Stimulated activated memory B cell treated with anti-CD40 and anti-IgM and Interleukin-4, amounts not matched to agents 10 μg/mL and 1 μg/mL and 100 μg/mL, for 72 hours (primary cell): ENCODE results near the gene GRIN2A.

Source experiments
- ATAC-seq: fragments of 150-1000 bp; cut with Tn5 transposase; 2 replicates; pipeline ENCODE4 v1.10.0; 2021
- H3K27ac Mint-ChIP-seq: one replicate; pipeline ENCODE4 v1.8.0; 2022; ENCODE audit warnings: mild to moderate bottlenecking, mixed read lengths
- H3K27me3 Mint-ChIP-seq: one replicate; pipeline ENCODE4 v1.8.0; 2022; ENCODE audit warnings: mixed read lengths
- H3K36me3 Mint-ChIP-seq: one replicate; pipeline ENCODE4 v1.8.0; 2022; ENCODE audit warnings: mixed read lengths
- H3K4me1 Mint-ChIP-seq: one replicate; pipeline ENCODE4 v1.8.0; 2022; ENCODE audit warnings: mixed read lengths
- H3K4me3 Mint-ChIP-seq: one replicate; pipeline ENCODE4 v1.8.0; 2022; ENCODE audit warnings: mild to moderate bottlenecking, moderate library complexity, mixed read lengths
- H3K9me3 Mint-ChIP-seq: one replicate; pipeline ENCODE4 v1.8.0; 2022; ENCODE audit warnings: mixed read lengths

The GRIN2A gene

GRCh38 chr16:10067406-10067805 is 114.8 kb downstream of the GRIN2A start:
- ATAC-seq = no peak

DNA sequence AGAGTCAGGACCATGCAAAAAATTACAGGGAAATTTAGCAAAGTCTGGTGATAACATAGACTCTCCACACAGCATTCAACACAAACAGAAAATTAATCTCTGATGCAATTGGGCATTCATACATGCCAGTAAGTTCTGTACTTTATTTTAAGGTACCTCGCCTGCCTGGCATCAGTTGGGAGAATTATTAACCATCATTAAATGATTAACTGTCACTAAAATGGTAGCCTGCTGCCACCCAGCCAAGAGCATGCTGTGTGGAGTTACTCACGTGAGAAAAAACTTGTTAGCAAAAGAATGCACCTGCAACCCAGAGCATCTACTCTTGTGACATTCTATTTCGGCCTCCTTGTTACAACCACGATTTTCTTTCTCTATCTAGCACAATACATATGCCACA is 117.2 kb downstream of the GRIN2A start:
- no peaks in the 10 kb centered on the region for H3K4me1 Mint-ChIP-seq
- H3K36me3 Mint-ChIP-seq = no peaks in the 10 kb centered on the region
- no peak overlapping the region for H3K27ac Mint-ChIP-seq
- no peak overlapping the region for H3K4me3 Mint-ChIP-seq
- no peak for ATAC-seq
- H3K9me3 Mint-ChIP-seq = no peaks in the 10 kb centered on the region
- peaks cover 25% of the 10 kb centered on the region for H3K27me3 Mint-ChIP-seq

More at GRCh38 chr16:10067406-10067805, 114.8 kb downstream of the GRIN2A start:
- H3K4me3 Mint-ChIP-seq = no peak overlapping the region
- H3K36me3 Mint-ChIP-seq = no peaks in the 10 kb centered on the region
- no peaks in the 10 kb centered on the region for H3K9me3 Mint-ChIP-seq
- H3K27me3 Mint-ChIP-seq = peaks cover 37% of the 10 kb centered on the region
- no peaks in the 10 kb centered on the region for H3K4me1 Mint-ChIP-seq
- no peak overlapping the region for H3K27ac Mint-ChIP-seq

GRCh38 chr16:10048850-10049249 is 133.4 kb downstream of the GRIN2A start:
- H3K4me3 Mint-ChIP-seq = no peak overlapping the region
- no peaks in the 10 kb centered on the region for H3K4me1 Mint-ChIP-seq
- no peak for ATAC-seq

DNA sequence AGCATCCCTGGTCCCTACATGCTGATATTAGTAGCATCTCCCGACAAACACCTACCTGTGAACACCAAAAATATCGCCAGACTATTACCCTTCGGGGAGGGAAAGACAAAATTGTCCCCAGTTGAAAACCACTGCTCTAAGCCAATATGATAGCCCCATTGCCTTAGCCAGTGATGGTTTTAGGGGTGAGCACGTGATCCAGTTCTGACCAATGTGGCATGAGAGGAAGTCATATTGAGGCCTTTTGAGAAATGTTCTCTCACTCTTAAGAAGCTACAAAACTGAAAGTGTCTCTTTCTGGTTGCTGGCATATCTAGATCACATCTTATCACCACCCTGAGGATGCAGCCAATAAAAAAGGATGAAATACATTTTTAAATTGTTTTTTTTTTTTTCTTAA is 136.3 kb downstream of the GRIN2A start:
- peaks cover 3% of the 10 kb centered on the region for H3K9me3 Mint-ChIP-seq

More at GRCh38 chr16:10048850-10049249, 133.4 kb downstream of the GRIN2A start:
- no peaks in the 10 kb centered on the region for H3K36me3 Mint-ChIP-seq
- peaks cover 40% of the 10 kb centered on the region for H3K27me3 Mint-ChIP-seq
- H3K9me3 Mint-ChIP-seq = peaks cover 3% of the 10 kb centered on the region
- H3K27ac Mint-ChIP-seq = no peak overlapping the region

GRCh38 chr16:10045291-10045775 is 136.9 kb downstream of the GRIN2A start:
- Mint-ChIP-seq H3K27me3 (peaks cover 30% of the 10 kb centered on the region), H3K4me1 (no peaks in the 10 kb centered on the region), H3K4me3 (no peak overlapping the region), H3K27ac (no peak overlapping the region), H3K36me3 (no peaks in the 10 kb centered on the region), H3K9me3 (peaks cover 3% of the 10 kb centered on the region)
- ATAC-seq = no peak

More for the DNA sequence above, 136.3 kb downstream of the GRIN2A start:
- peaks cover 32% of the 10 kb centered on the region for H3K27me3 Mint-ChIP-seq
- ATAC-seq = no peak
- no peak overlapping the region for H3K27ac Mint-ChIP-seq
- no peaks in the 10 kb centered on the region for H3K36me3 Mint-ChIP-seq
- H3K4me1 Mint-ChIP-seq = no peaks in the 10 kb centered on the region
- no peak overlapping the region for H3K4me3 Mint-ChIP-seq

GRCh38 chr16:10040136-10041080 is 141.8 kb downstream of the GRIN2A start:
- H3K9me3 Mint-ChIP-seq = no peaks in the 10 kb centered on the region
- H3K4me3 Mint-ChIP-seq = no peak overlapping the region
- H3K27ac Mint-ChIP-seq = no peak overlapping the region
- no peaks in the 10 kb centered on the region for H3K27me3 Mint-ChIP-seq
- ATAC-seq = no peak
- no peaks in the 10 kb centered on the region for H3K4me1 Mint-ChIP-seq
- no peaks in the 10 kb centered on the region for H3K36me3 Mint-ChIP-seq

- Mint-ChIP-seq H3K9me3 (no peaks in the 10 kb centered on the region), H3K4me1 (no peaks in the 10 kb centered on the region), H3K27me3 (no peaks in the 10 kb centered on the region), H3K27ac (no peak overlapping the region), H3K4me3 (no peak overlapping the region), H3K36me3 (no peaks in the 10 kb centered on the region)
- ATAC-seq = peak; percentile 48
These were observed 142.8 kb downstream of the GRIN2A start for GRCh38 chr16:10039220-10040096.

GRCh38 chr16:10037751-10038150 is 144.5 kb downstream of the GRIN2A start:
- no peak overlapping the region for H3K4me3 Mint-ChIP-seq
- no peak for ATAC-seq
- no peaks in the 10 kb centered on the region for H3K9me3 Mint-ChIP-seq
- H3K27me3 Mint-ChIP-seq = no peaks in the 10 kb centered on the region
- H3K36me3 Mint-ChIP-seq = no peaks in the 10 kb centered on the region
- no peak overlapping the region for H3K27ac Mint-ChIP-seq
- no peaks in the 10 kb centered on the region for H3K4me1 Mint-ChIP-seq

DNA sequence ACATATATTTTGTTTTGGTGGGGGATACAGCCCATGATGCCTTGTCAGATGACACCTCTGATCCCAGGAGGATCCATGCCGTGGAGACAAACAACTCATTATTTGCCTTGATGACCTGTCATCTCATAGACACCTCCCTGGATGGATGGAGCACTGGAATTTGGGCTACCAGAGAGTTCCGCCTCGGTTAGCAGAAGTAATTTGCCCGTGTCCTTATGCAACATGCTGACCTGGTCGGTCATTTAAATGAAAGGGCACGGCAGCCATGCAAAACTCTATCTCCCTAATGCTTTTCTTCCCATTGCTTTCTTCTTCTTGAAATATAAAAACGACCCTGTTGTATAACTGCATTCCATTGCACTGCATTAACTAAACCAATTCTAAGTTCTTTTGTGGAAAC is 145.3 kb downstream of the GRIN2A start:
- ATAC-seq = no peak
- Mint-ChIP-seq H3K36me3 (no peaks in the 10 kb centered on the region), H3K27ac (no peak overlapping the region), H3K4me3 (no peak overlapping the region), H3K4me1 (no peaks in the 10 kb centered on the region), H3K9me3 (no peaks in the 10 kb centered on the region), H3K27me3 (no peaks in the 10 kb centered on the region)

GRCh38 chr16:10033556-10033955 is 148.7 kb downstream of the GRIN2A start:
- Mint-ChIP-seq H3K4me3 (no peak overlapping the region), H3K9me3 (no peaks in the 10 kb centered on the region), H3K4me1 (no peaks in the 10 kb centered on the region), H3K36me3 (no peaks in the 10 kb centered on the region), H3K27me3 (no peaks in the 10 kb centered on the region), H3K27ac (no peak overlapping the region)
- ATAC-seq = no peak

DNA sequence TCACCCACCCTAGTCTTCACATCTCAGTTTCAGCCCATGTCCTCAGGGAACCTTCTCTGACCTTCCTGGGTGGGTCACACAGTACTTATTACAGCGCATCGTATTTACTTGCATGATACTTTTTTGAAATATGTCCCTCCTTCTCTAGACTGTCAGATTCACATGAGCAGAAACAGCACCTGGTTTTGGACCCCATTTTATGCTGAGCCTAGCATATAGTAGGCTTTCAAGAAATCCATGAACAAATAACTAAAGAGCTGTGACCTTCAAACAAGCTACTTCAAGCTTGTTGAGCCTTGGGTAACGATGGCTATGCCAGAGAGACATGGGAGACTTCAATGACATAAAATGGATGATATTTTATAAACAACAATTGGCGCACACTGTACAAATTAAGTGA is 150.3 kb downstream of the GRIN2A start:
- Mint-ChIP-seq H3K36me3 (no peaks in the 10 kb centered on the region), H3K4me3 (no peak overlapping the region), H3K27ac (no peak overlapping the region), H3K27me3 (no peaks in the 10 kb centered on the region), H3K9me3 (no peaks in the 10 kb centered on the region), H3K4me1 (no peaks in the 10 kb centered on the region)
- no peak for ATAC-seq

- ATAC-seq = no peak
- Mint-ChIP-seq H3K27me3 (no peaks in the 10 kb centered on the region), H3K9me3 (no peaks in the 10 kb centered on the region), H3K27ac (no peak overlapping the region), H3K4me1 (no peaks in the 10 kb centered on the region), H3K36me3 (no peaks in the 10 kb centered on the region), H3K4me3 (no peak overlapping the region)
These were observed 150.8 kb downstream of the GRIN2A start for GRCh38 chr16:10031473-10031872.

GRCh38 chr16:10028644-10029043 is 153.6 kb downstream of the GRIN2A start:
- no peak for ATAC-seq
- H3K4me1 Mint-ChIP-seq = no peaks in the 10 kb centered on the region
- H3K9me3 Mint-ChIP-seq = no peaks in the 10 kb centered on the region
- H3K27me3 Mint-ChIP-seq = peaks cover 10% of the 10 kb centered on the region
- H3K27ac Mint-ChIP-seq = no peak overlapping the region
- H3K36me3 Mint-ChIP-seq = no peaks in the 10 kb centered on the region
- H3K4me3 Mint-ChIP-seq = no peak overlapping the region

DNA sequence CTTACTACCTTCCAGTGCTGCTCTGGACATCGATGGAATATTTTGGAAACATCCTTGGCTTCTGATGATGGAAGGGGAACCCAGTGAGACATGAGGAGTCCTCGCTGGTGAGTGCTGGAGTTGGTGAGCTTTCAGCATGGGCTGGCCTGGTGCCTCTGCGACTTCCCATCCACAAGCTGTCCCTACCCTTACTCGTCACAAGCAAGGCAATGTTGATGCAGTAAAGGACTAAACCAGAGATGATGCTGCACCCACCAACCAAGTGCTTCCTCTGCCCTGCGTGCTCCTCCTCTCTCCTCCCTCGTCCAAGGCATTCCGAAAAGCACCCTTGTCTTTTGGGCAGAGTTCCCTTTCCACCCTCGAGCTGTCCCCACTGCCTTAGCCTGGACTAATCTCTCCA is 154.7 kb downstream of the GRIN2A start:
- no peak overlapping the region for H3K27ac Mint-ChIP-seq
- H3K4me3 Mint-ChIP-seq = no peak overlapping the region
- ATAC-seq = no peak
- H3K9me3 Mint-ChIP-seq = no peaks in the 10 kb centered on the region
- peaks cover 10% of the 10 kb centered on the region for H3K27me3 Mint-ChIP-seq
- H3K4me1 Mint-ChIP-seq = no peaks in the 10 kb centered on the region
- no peaks in the 10 kb centered on the region for H3K36me3 Mint-ChIP-seq

DNA sequence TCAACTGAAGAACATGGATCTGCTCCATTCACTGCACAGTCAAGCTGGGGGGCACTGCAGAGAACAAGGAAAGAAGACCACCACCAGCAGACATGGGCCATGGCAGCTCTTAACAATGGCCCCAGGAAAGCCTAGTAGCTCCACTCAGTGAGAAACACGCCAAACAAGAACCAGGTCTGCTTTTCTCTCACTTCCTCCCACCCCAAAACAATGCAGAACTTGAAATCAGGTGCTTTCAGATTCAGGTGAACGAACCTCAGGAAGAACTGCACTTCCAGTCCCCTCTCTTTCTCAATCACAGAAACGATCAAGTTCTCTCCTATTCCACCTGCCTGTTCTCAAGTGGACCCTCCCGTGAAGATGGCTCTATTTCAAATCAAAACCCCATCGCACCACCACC is 155.6 kb downstream of the GRIN2A start:
- Mint-ChIP-seq H3K36me3 (no peaks in the 10 kb centered on the region), H3K9me3 (no peaks in the 10 kb centered on the region), H3K27ac (no peak overlapping the region), H3K4me3 (no peak overlapping the region), H3K27me3 (peaks cover 10% of the 10 kb centered on the region), H3K4me1 (no peaks in the 10 kb centered on the region)
- ATAC-seq = no peak
